Motor neuron (in vitro differentiated cells): ENCODE measurements around the gene ST7. TPM values are rescaled to one million over a fixed set of nuclear protein-coding genes. Genes with fewer than 3 reads are reported as not detected.
A peak's percentile ranks its signal among the peaks of the same experiment; 100 is the strongest.

ENCODE experiments used
- ATAC-seq, 8 experiments: fragments of 200-7000 bp; cut with Tn5 transposase; replicated peaks in 6 of 8; 2 replicates each; pipeline ENCODE4 v1.8.0; 2021; ENCODE audit warnings: mild to moderate bottlenecking in 8 of 8, moderate library complexity in 8 of 8
- H3K27ac ChIP-seq, 2 donors: fragments of 250-450 bp; sonication (Bioruptor Pico); 2 replicates each; pipeline ENCODE4 v1.9.0; 2021; ENCODE audit warnings: antibody characterized with exemption in 2 of 2, mild to moderate bottlenecking in 2 of 2, moderate library complexity in 1 of 2
- H3K4me1 ChIP-seq, 2 donors: fragments of 250-450 bp; sonication (Bioruptor Pico); replicated peaks in 1 of 2; 2 replicates each; pipeline ENCODE4 v1.6.1; 2021; ENCODE audit warnings: antibody characterized with exemption in 2 of 2, mild to moderate bottlenecking in 2 of 2, moderate library complexity in 1 of 2
- H3K4me3 ChIP-seq, 5 donors: fragments of 250-450 bp; sonication (Bioruptor Pico); 2 replicates each; pipeline ENCODE4 v1.9.0; 2021; ENCODE audit warnings: antibody characterized with exemption in 5 of 5, mild to moderate bottlenecking in 5 of 5, moderate library complexity in 4 of 5
- WGBS, 10 experiments: fragments of 450-650 bp; shearing (Covaris generic); methylation state at CpG; one replicate each; pipeline ENCODE4 v1.0.0; 2022; 5-methylcytosine and 5-hydroxymethylcytosine counted together
- in situ Hi-C, 9 experiments: fragments of 400-800 bp; cut with MboI; loops; one replicate each; pipeline ENCODE4 v1.15.0; 2021; ENCODE audit warnings: low sequenced_read_pairs in 9 of 9, low pct_unique_long_range_greater_than_20kb in 2 of 9; ENCODE audit not compliant: unreplicated experiment in 9 of 9
- total RNA-seq, 8 experiments: library from RNA; unstranded; fragments of 300-600 nt; gene quantifications; 2 replicates each; pipeline versions ENCODE4 v1.2.3 to v1.2.4, GENCODE V29; 2022

Gene ST7
- total RNA-seq, 8 experiments from 2014 or later, result 20.6 to 55.5 (median 42.4) TPM

DNA sequence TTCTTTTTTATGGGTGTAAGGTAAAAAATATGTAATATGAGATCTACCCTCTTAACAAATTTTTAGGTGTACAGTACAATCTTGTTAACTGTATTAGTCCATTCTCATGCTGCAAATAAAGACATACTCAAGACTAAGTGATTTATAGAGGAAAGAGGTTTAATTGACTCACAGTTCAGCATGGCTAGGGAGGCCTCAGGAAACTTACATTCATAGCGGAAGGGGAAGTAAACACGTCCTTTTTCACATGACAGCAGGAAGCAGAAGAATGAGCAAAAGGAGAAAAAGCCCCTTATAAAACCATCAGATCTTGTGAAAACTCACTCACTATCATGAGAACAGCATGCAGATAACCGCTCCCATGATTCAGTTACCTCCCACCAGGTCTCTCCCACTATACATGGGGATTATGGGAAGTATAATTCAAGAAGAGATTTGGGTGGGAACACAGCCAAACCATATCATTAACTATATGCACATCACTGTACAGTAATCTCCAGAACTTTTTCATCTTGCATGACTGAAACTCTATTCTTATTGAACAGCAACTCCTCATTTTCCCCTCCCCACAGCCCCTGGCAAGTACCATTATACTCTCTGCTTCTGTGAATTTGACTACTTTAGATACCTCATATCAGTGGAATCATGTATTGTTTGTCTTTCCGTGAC is 242.2 kb downstream of the ST7 start:
- peak in 3 of 8 experiments; percentile 25 to 89 (median 60) for ATAC-seq
- no peak overlapping the region for H3K27ac ChIP-seq
- H3K4me3 ChIP-seq, result no peak overlapping the region
- in situ Hi-C loops, result no loop called here
- no peaks in the 10 kb centered on the region for H3K4me1 ChIP-seq
- WGBS, 10 experiments, result 22 to 100% (median 89%) methylated on average over 1 to 4 of the region's 4 CpGs

DNA sequence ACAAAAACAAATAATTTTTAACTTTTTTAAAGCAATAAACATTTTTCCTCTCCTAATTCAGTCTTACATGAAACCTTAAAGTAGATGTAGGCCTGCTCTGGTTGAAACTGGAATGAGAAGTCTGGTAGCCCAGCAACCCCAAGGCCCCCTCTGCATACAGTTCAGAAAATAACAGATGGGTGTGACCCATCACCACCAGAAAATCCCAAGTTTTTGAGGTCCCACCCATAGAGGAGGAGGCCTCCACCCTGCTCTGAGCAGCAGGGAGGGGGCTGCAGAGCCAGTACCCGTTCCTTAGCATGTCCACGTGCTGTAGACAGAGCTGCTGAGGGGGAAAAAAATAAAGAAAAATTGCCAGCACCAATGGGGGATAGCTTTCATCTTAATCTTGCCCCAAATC is 246.8 kb downstream of the ST7 start:
- ATAC-seq, result peak in 3 of 8 experiments; percentile 16 to 69 (median 42)
- 0 to 100% (median 66%) methylated on average over 1 to 2 of the region's 2 CpGs; no CpG with 5 or more reads in 7 of the 10 experiments for WGBS, 10 experiments
- Histone ChIP-seq H3K4me3 (no peak overlapping the region), H3K4me1 (no peaks in the 10 kb centered on the region), H3K27ac (no peak overlapping the region)
- in situ Hi-C loops, result loop anchor here in 1 of 9 experiments (25.0 kb wide), 1 partner anchor 187 kb away; no protein-coding TSS in a partner anchor

DNA sequence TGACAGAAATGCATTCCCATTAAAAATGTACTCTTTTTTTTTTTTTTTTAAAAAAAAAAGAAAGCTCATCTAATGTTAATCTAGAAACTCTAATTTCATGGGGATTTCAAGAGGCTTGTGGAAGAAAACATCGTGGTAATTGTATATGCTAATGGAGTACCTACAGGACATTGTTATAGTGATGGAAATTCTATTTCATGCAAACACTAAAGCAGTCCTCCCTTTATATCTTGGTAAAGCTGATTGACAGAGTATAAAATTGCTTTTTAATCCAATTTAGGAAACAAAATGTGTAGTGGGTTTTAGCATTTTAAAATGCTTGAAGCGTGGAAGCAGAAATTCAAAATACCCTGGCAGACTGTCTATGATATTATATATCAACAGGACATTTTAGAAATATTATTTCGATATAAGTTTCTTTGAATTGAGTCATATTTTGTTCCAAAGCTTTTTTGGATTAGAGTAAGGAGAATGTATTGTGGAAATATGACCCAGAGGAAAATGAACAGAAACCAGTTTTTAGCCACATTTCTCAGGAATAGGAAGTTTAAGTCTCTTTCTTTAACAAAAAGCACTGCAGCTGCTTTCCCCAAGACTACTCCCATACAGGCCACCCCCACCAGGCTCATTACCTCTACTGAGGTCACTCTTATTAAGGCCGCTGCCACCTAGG is 247.6 kb downstream of the ST7 start:
- H3K4me3 ChIP-seq, result no peak overlapping the region
- H3K27ac ChIP-seq, result no peak overlapping the region
- in situ Hi-C loops, result loop anchor here in 1 of 9 experiments (25.0 kb wide), 1 partner anchor 186 kb away; no protein-coding TSS in a partner anchor
- 0 to 90% (median 64%) methylated on average over 1 to 4 of the region's 4 CpGs for WGBS, 10 experiments
- ATAC-seq, result no peak
- H3K4me1 ChIP-seq, result no peaks in the 10 kb centered on the region

DNA sequence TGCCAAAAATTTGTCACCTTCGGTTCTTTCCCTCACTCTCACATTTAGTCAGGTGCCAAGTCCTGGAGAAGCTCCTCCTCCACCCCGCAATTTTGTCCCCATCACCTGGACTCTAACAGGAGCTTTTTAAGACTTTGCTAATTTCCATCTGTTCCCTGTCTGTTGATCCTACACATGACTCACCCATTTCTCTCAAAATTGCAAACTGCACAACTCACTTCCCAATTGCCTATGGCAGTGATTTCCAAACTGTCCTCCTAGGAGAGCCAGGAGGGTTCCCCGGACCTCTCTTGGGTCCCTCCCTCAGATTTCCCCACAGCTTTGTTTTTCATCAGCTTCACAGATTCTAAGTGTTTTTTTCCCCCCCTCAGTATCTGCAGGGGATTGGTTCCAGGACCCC is 249.2 kb downstream of the ST7 start:
- no peak overlapping the region for H3K27ac ChIP-seq

DNA sequence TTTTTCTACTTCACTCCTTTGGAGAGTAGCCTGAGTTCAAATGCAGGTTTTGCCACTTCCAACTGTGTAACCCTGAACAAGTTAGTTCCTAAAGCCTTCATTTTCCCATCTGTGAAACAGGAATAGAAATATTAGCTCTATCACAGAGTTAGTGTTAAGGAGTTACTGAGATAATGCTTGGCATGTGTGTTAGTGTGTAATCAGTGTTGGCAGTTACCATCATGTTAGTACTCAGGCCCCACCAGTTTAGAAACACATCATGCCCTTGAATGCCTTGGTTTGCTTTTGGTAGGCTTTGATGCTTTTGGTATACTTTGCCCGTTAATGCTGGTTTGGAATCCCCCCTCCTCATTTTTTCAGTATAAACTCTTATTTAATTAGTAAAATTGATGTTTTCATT is 249.9 kb downstream of the ST7 start:
- ATAC-seq, result no peak
- in situ Hi-C loops, result loop anchor here in 1 of 9 experiments (25.0 kb wide), 1 partner anchor 184 kb away; no protein-coding TSS in a partner anchor
- Histone ChIP-seq H3K27ac (no peak overlapping the region), H3K4me3 (no peak overlapping the region), H3K4me1 (no peaks in the 10 kb centered on the region)
- WGBS, 10 experiments, result 50 to 100% (median 100%) methylated on average over 1 of the region's 1 CpG; no CpG with 5 or more reads in 4 of the 10 experiments

More for the DNA sequence above, 249.2 kb downstream of the ST7 start:
- Histone ChIP-seq H3K4me1 (no peaks in the 10 kb centered on the region), H3K4me3 (no peak overlapping the region)
- ATAC-seq, result peak in 3 of 8 experiments; percentile 68 to 87 (median 73)
- 8 to 100% (median 68%) methylated on average over 1 to 3 of the region's 3 CpGs; no CpG with 5 or more reads in 2 of the 10 experiments for WGBS, 10 experiments
- in situ Hi-C loops, result loop anchor here in 1 of 9 experiments (25.0 kb wide), 1 partner anchor 185 kb away; no protein-coding TSS in a partner anchor

DNA sequence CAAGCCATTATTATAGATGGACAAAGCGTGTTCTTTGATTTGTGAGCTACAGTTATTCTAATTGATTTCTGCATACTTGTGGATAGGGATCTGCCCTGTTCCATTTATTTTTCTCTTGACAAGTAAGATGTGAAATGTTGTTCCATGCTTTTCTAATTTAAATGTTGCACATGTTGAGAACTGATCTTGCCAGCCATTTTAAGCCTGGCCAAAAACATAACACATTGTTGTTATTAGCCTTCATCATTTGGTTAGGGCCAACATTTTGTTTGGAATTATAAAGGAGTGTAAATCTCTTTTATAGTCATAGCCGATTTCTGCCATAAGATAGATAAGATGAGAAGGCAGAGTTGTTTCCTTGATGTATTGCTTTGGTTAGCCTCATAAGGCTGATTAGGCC is 252.6 kb downstream of the ST7 start:
- no peak for ATAC-seq
- 25 to 100% (median 81%) methylated on average over 1 to 2 of the region's 2 CpGs; no CpG with 5 or more reads in 1 of the 10 experiments for WGBS, 10 experiments
- no peak overlapping the region for H3K27ac ChIP-seq
- H3K4me1 ChIP-seq, result no peaks in the 10 kb centered on the region
- in situ Hi-C loops, result loop anchor here in 1 of 9 experiments (25.0 kb wide), 1 partner anchor 181 kb away; no protein-coding TSS in a partner anchor
- no peak overlapping the region for H3K4me3 ChIP-seq

DNA sequence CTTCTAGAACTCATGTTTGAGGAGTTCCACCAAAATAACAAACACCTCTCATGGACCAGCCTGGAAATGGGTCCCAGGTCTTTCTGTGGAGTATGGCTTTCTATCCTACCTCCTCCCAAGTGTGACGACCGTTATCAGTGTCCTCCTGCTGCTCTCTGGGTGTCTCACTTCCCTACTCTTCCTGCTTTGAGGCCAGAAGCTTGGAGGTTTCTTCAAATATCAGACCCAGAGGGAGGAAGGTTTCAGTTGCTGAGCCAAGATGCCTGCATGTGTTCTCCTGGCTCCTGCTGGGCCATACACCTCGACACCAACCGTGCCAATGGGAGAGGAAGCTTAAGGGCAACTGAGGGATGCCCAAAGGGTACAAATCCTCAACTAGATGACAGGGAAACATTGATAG is 255.0 kb downstream of the ST7 start:
- Histone ChIP-seq H3K4me3 (no peak overlapping the region), H3K4me1 (no peaks in the 10 kb centered on the region), H3K27ac (no peak overlapping the region)
- WGBS, 10 experiments, result 85 to 100% methylated on average over 2 of the region's 4 CpGs; no CpG with 5 or more reads in 8 of the 10 experiments
- no peak for ATAC-seq
- in situ Hi-C loops, result loop anchor here in 1 of 9 experiments (25.0 kb wide), 1 partner anchor 179 kb away; no protein-coding TSS in a partner anchor

DNA sequence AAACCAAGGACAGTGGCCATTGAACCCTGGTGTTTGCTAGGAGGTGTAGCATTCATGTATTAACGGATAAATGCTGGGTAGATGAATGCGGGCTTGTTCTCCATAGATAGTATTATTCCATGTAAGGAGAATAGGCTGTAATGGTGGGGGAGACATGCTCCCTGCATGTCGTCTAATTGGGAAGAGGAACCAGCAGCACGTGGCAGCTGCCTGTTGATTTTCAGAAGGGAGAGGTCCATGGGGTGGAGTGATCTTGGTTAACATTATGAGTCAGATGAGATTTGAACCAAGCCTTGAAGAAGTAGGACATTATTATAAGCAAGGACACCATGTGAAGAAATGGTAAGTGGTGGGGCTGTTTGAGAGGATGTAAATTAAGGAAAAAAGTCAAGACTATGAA is 257.1 kb downstream of the ST7 start:
- 0 to 100% (median 78%) methylated on average over 2 to 4 of the region's 4 CpGs; no CpG with 5 or more reads in 2 of the 10 experiments for WGBS, 10 experiments
- in situ Hi-C loops, result loop anchor here in 1 of 9 experiments (25.0 kb wide), 1 partner anchor 177 kb away; no protein-coding TSS in a partner anchor
- H3K4me3 ChIP-seq, result no peak overlapping the region
- H3K27ac ChIP-seq, result no peak overlapping the region
- no peaks in the 10 kb centered on the region for H3K4me1 ChIP-seq
- peak in 2 of 8 experiments; percentile 87 for ATAC-seq

DNA sequence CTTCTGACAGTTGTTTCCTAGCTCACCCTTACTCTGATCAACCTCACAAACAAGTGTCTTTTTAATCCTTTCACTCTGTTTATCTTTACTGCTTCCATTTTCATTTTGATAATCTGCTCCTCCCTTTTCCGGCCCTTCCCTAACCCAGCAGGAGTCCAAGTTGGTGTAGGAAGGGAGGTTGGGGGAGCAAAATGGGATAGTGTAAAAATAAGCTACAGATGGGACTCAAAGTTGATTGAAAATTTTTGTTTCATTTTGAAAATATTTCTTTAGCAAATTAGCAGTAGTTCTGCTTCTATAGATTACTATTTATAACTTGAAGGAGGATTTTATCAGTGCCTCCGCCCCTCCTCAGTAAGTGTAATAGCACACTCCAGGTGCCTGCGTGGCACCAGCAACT is 257.6 kb downstream of the ST7 start:
- Histone ChIP-seq H3K4me3 (no peak overlapping the region), H3K27ac (no peak overlapping the region), H3K4me1 (no peaks in the 10 kb centered on the region)
- in situ Hi-C loops, result loop anchor here in 1 of 9 experiments (25.0 kb wide), 1 partner anchor 176 kb away; no protein-coding TSS in a partner anchor
- ATAC-seq, result peak in 2 of 8 experiments; percentile 21 to 55
- WGBS, 10 experiments, result 0 to 100% (median 85%) methylated on average over 1 to 3 of the region's 3 CpGs

DNA sequence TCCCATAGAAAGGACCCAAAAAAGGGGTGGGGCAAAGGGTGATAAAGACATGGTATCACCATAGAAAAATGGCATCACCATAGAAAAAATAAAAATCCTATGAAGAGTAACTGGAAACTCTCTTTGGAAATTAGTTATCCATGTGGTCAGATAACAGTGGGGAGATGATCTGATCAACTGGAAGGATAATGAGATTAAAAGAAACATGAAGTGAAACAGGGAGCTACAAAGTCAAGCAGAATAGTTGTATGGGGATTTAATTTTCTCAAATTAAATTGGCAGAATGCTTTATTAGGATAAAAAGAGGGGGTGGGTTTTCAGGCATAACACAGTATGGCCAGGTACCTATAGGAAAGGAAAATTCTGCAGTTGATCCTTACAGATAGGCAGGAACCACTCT is 258.3 kb downstream of the ST7 start:
- H3K4me3 ChIP-seq, result no peak overlapping the region
- peaks cover 0 to 1% of the 10 kb centered on the region in 2 donors for H3K4me1 ChIP-seq
- no peak overlapping the region for H3K27ac ChIP-seq
- ATAC-seq, result no peak
- in situ Hi-C loops, result loop anchor here in 1 of 9 experiments (25.0 kb wide), 1 partner anchor 176 kb away; no protein-coding TSS in a partner anchor

DNA sequence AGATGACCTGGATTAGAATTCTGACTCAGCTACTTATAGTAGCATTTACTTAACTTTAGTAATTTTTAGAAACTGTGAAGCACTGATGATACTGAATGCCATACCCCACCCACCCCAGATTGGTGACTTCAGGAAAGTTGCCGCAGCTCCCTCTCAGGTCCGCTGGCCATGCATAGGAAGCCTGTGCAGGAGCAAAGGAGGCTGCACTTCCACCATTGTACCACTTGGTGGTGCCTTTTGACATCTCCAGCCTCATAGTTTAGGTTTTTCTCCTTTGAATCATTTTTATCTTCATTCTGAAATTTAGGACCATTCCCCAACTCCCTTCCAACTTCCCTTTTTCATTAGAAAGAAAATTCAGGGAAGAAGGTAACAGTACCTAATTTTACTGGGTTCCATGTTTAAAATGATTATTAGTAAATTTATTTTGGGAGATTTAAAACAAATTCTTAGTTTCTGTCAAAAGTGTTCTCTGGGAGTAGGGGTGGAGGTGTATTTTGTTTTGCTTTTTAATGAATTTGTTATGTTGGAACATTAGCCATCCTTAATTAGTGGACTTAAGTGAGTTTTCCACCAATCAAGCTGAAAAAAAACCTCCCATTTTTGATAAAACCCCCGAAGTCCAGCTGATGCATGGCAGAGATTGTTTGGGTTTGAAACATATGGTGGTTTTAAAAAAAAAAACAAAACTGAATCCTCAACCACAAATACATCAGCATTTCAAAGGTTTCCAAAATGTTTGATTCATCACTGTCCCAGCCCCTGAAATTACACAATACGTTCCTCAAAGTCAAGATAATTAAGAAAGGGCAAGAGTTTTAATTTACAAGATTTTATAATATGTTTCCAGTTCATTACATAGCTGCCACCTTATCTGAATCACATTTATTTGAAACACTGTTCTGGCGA is 259.9 kb downstream of the ST7 start:
- H3K27ac ChIP-seq, result no peak overlapping the region
- peaks cover 0 to 18% of the 10 kb centered on the region in 2 donors for H3K4me1 ChIP-seq
- H3K4me3 ChIP-seq, result no peak overlapping the region
- WGBS, 10 experiments, result 37 to 100% (median 80%) methylated on average over 1 to 5 of the region's 5 CpGs
- ATAC-seq, result peak in 4 of 8 experiments; percentile 6 to 53 (median 28)
- in situ Hi-C loops, result loop anchor here in 1 of 9 experiments (25.0 kb wide), 1 partner anchor 174 kb away; no protein-coding TSS in a partner anchor

DNA sequence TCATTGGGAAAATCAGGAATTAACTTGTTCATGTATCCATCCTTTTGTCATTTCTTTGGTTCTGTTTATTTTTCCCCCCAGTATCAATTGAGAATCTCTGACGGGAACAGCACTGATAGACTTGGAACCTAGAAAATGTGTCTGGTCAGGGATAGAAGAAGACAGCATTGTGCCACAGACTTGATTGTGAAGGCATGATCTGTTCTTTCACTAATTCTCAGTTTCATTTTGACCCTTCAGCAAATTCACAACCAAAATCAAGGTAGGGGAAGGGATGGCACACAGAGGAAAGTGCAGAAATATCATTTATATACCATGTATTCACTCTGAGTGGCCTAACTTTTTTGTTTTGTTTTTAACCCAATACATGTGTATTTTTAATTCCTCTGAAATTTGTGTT is 262.7 kb downstream of the ST7 start:
- Histone ChIP-seq H3K27ac (no peak overlapping the region), H3K4me1 (peaks cover 0 to 18% of the 10 kb centered on the region in 2 donors), H3K4me3 (no peak overlapping the region)
- in situ Hi-C loops, result loop anchor here in 1 of 9 experiments (25.0 kb wide), 1 partner anchor 171 kb away; no protein-coding TSS in a partner anchor
- no peak for ATAC-seq
- WGBS, 10 experiments, result 100% methylated on average over 1 of the region's 1 CpG; no CpG with 5 or more reads in 2 of the 10 experiments
